Measurements from ENCODE around the gene SLC38A6.

- no peak for TF ChIP-seq YY1 (IDR thresholded peaks at IDR 0.05; ENCODE audit: low read depth, low read length)
- no peak for TF ChIP-seq CTCF (IDR thresholded peaks at IDR 0.05 in 2 of 3, conservative IDR thresholded peaks at IDR 0.05 in 1 of 3; ENCODE audit: control insufficient read depth in 2 of 3, extremely low read depth in 1 of 3, insufficient read depth in 1 of 3, low read depth in 3 of 3, low read length in 3 of 3)
- TF ChIP-seq POLR2A (IDR thresholded peaks at IDR 0.05; ENCODE audit: low read depth, low read length), result no peak
- TF ChIP-seq POLR2AphosphoS5 (IDR thresholded peaks at IDR 0.05; ENCODE audit: low read length), result no peak
- no peak for TF ChIP-seq ZNF687 (IDR thresholded peaks at IDR 0.05)
- TF ChIP-seq EZH2 (IDR thresholded peaks at IDR 0.05; ENCODE audit: borderline replicate concordance, control insufficient read depth, low read depth, low read length), result no peak
- TF ChIP-seq MYC (IDR thresholded peaks at IDR 0.05; ENCODE audit: insufficient read depth, insufficient read length, insufficient replicate concordance, low read length, severe bottlenecking), result no peak
Measured at GRCh38 chr14:60972295-60972694, 8.8 kb upstream of the SLC38A6 start.
